ENCODE measurements around the gene TEK. TPM values are rescaled to one million over a fixed set of nuclear protein-coding genes. Genes with fewer than 3 reads are reported as not detected.

The TEK gene
- total and polyA plus RNA-seq, 3 donors from 2014 or later: 3.2 to 3.9 (median 3.7) TPM

DNA sequence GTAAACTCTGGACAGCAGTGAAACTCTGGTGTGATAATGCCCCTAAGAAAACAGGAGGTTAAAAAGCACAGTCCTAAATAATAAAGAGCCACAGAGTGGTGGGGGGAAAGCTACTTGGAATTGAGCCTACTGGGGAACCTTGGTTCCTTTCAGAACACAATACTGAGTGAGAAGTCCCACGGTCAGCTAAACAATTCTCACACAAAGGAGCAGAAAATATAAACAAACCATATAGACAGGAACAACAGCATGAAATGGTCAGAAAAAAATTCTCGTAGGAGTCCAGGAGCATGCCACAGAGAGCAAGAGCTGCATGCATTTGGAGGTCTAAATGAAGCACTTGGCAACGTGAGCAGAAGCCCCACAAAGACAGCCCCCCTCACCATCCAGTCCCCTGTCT lies 56.0 kb downstream of the TEK start:
- intact Hi-C loops (cut with DNase I; ENCODE audit: low total_unique reads): no loop called here
- H3K4me1 ChIP-seq: no peaks in the 10 kb centered on the region

DNA sequence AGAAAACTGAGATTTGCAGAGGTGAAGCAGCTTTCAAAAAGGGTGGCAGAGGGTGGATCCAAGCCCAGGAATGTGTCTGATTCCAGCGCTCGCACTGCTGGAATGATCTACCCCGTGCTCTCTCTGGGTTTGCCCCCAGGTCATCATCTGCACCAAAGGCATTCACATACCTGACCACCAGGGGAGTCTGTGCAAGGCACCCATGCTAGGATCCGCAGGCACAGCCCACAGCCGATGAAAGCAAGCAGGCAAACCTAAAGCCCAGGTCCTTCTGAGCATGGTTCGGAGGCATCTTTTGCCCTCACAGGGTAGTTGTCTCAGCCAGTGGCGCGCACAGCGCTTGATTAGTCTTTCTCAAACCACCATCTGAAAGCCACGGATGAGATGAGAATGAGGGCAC lies 56.6 kb downstream of the TEK start:
- Histone ChIP-seq H3K4me1 (no peaks in the 10 kb centered on the region), H3K4me3 (no peak overlapping the region), H3K36me3 (ENCODE audit: low read depth, missing control alignments) (no peaks in the 10 kb centered on the region), H3K27ac (no peak overlapping the region), H3K27me3 (no peaks in the 10 kb centered on the region), H3K9me3 (no peaks in the 10 kb centered on the region)
- 85 to 100% methylated on average over 2 to 10 of the region's 10 CpGs for WGBS, 2 donors
- DNase-seq: no peak
- TF ChIP-seq, protein P1, sequence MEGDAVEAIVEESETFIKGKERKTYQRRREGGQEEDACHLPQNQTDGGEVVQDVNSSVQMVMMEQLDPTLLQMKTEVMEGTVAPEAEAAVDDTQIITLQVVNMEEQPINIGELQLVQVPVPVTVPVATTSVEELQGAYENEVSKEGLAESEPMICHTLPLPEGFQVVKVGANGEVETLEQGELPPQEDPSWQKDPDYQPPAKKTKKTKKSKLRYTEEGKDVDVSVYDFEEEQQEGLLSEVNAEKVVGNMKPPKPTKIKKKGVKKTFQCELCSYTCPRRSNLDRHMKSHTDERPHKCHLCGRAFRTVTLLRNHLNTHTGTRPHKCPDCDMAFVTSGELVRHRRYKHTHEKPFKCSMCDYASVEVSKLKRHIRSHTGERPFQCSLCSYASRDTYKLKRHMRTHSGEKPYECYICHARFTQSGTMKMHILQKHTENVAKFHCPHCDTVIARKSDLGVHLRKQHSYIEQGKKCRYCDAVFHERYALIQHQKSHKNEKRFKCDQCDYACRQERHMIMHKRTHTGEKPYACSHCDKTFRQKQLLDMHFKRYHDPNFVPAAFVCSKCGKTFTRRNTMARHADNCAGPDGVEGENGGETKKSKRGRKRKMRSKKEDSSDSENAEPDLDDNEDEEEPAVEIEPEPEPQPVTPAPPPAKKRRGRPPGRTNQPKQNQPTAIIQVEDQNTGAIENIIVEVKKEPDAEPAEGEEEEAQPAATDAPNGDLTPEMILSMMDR (IDR thresholded peaks at IDR 0.05): no peak
- no peak for TF ChIP-seq POLR2A (IDR thresholded peaks at IDR 0.05)
- intact Hi-C loops (cut with DNase I; ENCODE audit: low total_unique reads): no loop called here

More for the DNA sequence above, 56.0 kb downstream of the TEK start:
- 57 to 60% methylated on average over 3 of the region's 3 CpGs for WGBS, 2 donors
- Histone ChIP-seq H3K9me3 (no peaks in the 10 kb centered on the region), H3K4me3 (no peak overlapping the region), H3K27me3 (no peaks in the 10 kb centered on the region), H3K27ac (no peak overlapping the region), H3K36me3 (ENCODE audit: low read depth, missing control alignments) (no peaks in the 10 kb centered on the region)
- no peak for DNase-seq
- TF ChIP-seq, protein P1 (IDR thresholded peaks at IDR 0.05): no peak
- TF ChIP-seq POLR2A (IDR thresholded peaks at IDR 0.05): no peak

DNA sequence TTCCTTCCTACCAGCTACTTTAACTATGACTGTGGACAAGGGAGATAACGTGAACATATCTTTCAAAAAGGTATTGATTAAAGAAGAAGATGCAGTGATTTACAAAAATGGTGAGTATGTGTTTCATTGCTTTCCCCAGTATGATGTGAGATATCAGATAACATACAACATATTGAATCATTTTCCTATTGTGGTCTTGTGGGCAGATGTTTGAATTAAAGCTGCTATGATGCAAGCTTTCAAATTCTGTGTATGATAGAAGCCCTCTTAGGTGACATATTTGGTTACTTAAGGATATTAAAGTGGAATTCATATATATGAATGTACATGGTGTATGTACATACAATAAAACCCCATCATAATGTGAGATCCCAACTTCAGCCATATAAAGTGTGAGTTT lies 59.5 kb downstream of the TEK start:
- Histone ChIP-seq H3K4me3 (no peak overlapping the region), H3K4me1 (no peaks in the 10 kb centered on the region), H3K36me3 (ENCODE audit: low read depth, missing control alignments) (no peaks in the 10 kb centered on the region), H3K9me3 (no peaks in the 10 kb centered on the region), H3K27ac (no peak overlapping the region), H3K27me3 (no peaks in the 10 kb centered on the region)
- no peak for TF ChIP-seq POLR2A (IDR thresholded peaks at IDR 0.05)
- TF ChIP-seq, protein P1 (IDR thresholded peaks at IDR 0.05): no peak
- intact Hi-C loops (cut with DNase I; ENCODE audit: low total_unique reads): no loop called here
- DNase-seq: no peak
- WGBS, 2 donors: 79 to 81% methylated on average over 1 of the region's 1 CpG

DNA sequence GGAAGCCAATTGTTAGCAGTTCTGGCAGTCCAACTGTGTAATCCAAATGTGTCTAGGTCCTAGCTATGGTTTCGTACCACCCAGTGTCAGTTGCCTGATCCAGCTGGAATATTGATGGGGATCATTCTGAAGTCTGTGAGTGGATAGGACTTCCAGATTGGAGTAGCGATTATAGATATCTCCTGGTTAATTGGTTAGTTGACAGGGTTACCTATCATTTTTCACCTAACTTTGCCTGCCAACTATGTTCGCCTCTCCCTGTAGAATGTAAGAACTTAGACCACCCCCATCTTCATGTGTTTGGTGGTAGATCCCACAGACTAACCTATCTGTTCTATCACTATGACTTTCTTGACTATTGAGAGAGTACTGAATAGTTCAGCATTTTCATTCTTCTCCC lies 59.9 kb downstream of the TEK start:
- 90 to 99% methylated on average over 3 of the region's 3 CpGs for WGBS, 2 donors
- Histone ChIP-seq H3K4me3 (no peak overlapping the region), H3K27ac (no peak overlapping the region)

DNA sequence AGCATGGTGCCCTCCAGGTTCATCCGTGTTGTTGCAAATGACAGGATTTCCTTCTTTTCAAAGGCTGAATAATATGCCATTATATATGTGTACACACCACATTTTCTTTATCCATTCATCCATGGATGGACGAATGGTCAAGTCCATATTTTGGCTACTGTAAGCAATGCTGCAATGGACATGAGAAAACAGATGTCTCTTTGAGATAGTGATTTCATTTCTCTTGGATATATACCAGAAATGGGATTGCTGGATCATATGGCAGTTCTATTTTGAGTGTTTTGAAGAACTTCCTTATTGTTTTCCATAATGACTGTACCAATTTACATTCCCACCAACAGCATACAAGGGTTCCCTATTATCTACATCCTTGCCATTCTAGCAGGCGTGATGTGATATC lies 67.9 kb downstream of the TEK start:
- no peaks in the 10 kb centered on the region for H3K36me3 ChIP-seq (ENCODE audit: low read depth, missing control alignments)
- H3K9me3 ChIP-seq: no peaks in the 10 kb centered on the region
- no peak for DNase-seq
- H3K4me1 ChIP-seq: no peaks in the 10 kb centered on the region
- H3K27me3 ChIP-seq: no peaks in the 10 kb centered on the region
- no peak overlapping the region for H3K4me3 ChIP-seq
- TF ChIP-seq, protein P1 (IDR thresholded peaks at IDR 0.05): no peak
- TF ChIP-seq POLR2A (IDR thresholded peaks at IDR 0.05): no peak
- no peak overlapping the region for H3K27ac ChIP-seq
- 83 to 90% methylated on average over 3 of the region's 3 CpGs for WGBS, 2 donors
- intact Hi-C loops (cut with DNase I; ENCODE audit: low total_unique reads): no loop called here

More for the DNA sequence above, 59.9 kb downstream of the TEK start:
- intact Hi-C loops (cut with DNase I; ENCODE audit: low total_unique reads): no loop called here
- no peaks in the 10 kb centered on the region for H3K27me3 ChIP-seq
- H3K9me3 ChIP-seq: no peaks in the 10 kb centered on the region
- no peak for DNase-seq
- H3K36me3 ChIP-seq (ENCODE audit: low read depth, missing control alignments): no peaks in the 10 kb centered on the region
- no peak for TF ChIP-seq POLR2A (IDR thresholded peaks at IDR 0.05)
- TF ChIP-seq, protein P1 (IDR thresholded peaks at IDR 0.05): no peak
- H3K4me1 ChIP-seq: no peaks in the 10 kb centered on the region

Data from testis (tissue), 3 donors.